ENCODE data around the gene UNC5C. TPM values are rescaled to one million over a fixed set of nuclear protein-coding genes. Genes with fewer than 3 reads are reported as not detected.

UNC5C gene
- total RNA-seq, 2 donors from 2014 or later, result not detected

- no peak for DNase-seq (ENCODE audit: low spot score in 2 of 2)
- H3K36me3 Mint-ChIP-seq, result no peaks in the 10 kb centered on the region
- H3K27ac Mint-ChIP-seq, result no peak overlapping the region
- ATAC-seq, result no peak
- H3K9me3 Mint-ChIP-seq, result no peaks in the 10 kb centered on the region
These were observed 292.5 kb downstream of the UNC5C start for GRCh38 chr4:95256108-95256835.

- no peaks in the 10 kb centered on the region for H3K36me3 Mint-ChIP-seq
- no peak for ATAC-seq
These were observed 293.2 kb downstream of the UNC5C start for GRCh38 chr4:95255396-95256107.

GRCh38 chr4:95251568-95251967, 297.2 kb downstream of the UNC5C start:
- ATAC-seq (no peak), DNase-seq (ENCODE audit: low spot score in 2 of 2) (no peak)
- H3K27ac Mint-ChIP-seq, result no peak overlapping the region

More at GRCh38 chr4:95255396-95256107, 293.2 kb downstream of the UNC5C start:
- Mint-ChIP-seq H3K9me3 (no peaks in the 10 kb centered on the region), H3K27ac (no peak overlapping the region)
- DNase-seq (ENCODE audit: low spot score in 2 of 2), result no peak

GRCh38 chr4:95250544-95251137, 298.1 kb downstream of the UNC5C start:
- no peaks in the 10 kb centered on the region for H3K36me3 Mint-ChIP-seq
- ATAC-seq (no peak), DNase-seq (ENCODE audit: low spot score in 2 of 2) (no peak)
- no peaks in the 10 kb centered on the region for H3K9me3 Mint-ChIP-seq
- no peak overlapping the region for H3K27ac Mint-ChIP-seq

More at GRCh38 chr4:95251568-95251967, 297.2 kb downstream of the UNC5C start:
- Mint-ChIP-seq H3K36me3 (no peaks in the 10 kb centered on the region), H3K9me3 (no peaks in the 10 kb centered on the region)

GRCh38 chr4:95249426-95250021, 299.2 kb downstream of the UNC5C start:
- H3K27ac Mint-ChIP-seq, result peak overlapping the region in 1 of 2 donors; percentile 71
- DNase-seq (ENCODE audit: low spot score in 2 of 2) (no peak), ATAC-seq (peak; percentile 84 to 89)
- H3K36me3 Mint-ChIP-seq, result no peaks in the 10 kb centered on the region
- H3K9me3 Mint-ChIP-seq, result no peaks in the 10 kb centered on the region

- DNase-seq (ENCODE audit: low spot score in 2 of 2) (peak in 1 of 2 donors; percentile 10), ATAC-seq (peak; percentile 86 to 87)
- H3K27ac Mint-ChIP-seq, result peak overlapping the region in 1 of 2 donors; percentile 71
- H3K9me3 Mint-ChIP-seq, result no peaks in the 10 kb centered on the region
- no peaks in the 10 kb centered on the region for H3K36me3 Mint-ChIP-seq
These were observed 299.9 kb downstream of the UNC5C start for GRCh38 chr4:95248720-95249425.

GRCh38 chr4:95243892-95244291, 304.9 kb downstream of the UNC5C start:
- Mint-ChIP-seq H3K9me3 (peaks cover 0 to under 1% of the 10 kb centered on the region in 2 donors), H3K27ac (no peak overlapping the region), H3K36me3 (no peaks in the 10 kb centered on the region)
- DNase-seq (ENCODE audit: low spot score in 2 of 2), result no peak
- ATAC-seq, result no peak

GRCh38 chr4:95238554-95238953, 310.2 kb downstream of the UNC5C start:
- no peak for DNase-seq (ENCODE audit: low spot score in 2 of 2)
- peaks cover 0 to 6% of the 10 kb centered on the region in 2 donors for H3K9me3 Mint-ChIP-seq
- no peak overlapping the region for H3K27ac Mint-ChIP-seq
- no peaks in the 10 kb centered on the region for H3K36me3 Mint-ChIP-seq
- ATAC-seq, result no peak

GRCh38 chr4:95232358-95233156, 316.2 kb downstream of the UNC5C start:
- Mint-ChIP-seq H3K36me3 (no peaks in the 10 kb centered on the region), H3K27ac (peak overlapping the region in 1 of 2 donors; percentile 11), H3K9me3 (no peaks in the 10 kb centered on the region)
- ATAC-seq, result peak in 1 of 2 donors; percentile 90
- no peak for DNase-seq (ENCODE audit: low spot score in 2 of 2)

- ATAC-seq, result no peak
- H3K9me3 Mint-ChIP-seq, result no peaks in the 10 kb centered on the region
- H3K36me3 Mint-ChIP-seq, result no peaks in the 10 kb centered on the region
These were observed 317.1 kb downstream of the UNC5C start for GRCh38 chr4:95231681-95232080.

GRCh38 chr4:95225849-95226248, 322.9 kb downstream of the UNC5C start:
- no peak for DNase-seq (ENCODE audit: low spot score in 2 of 2)
- Mint-ChIP-seq H3K9me3 (no peaks in the 10 kb centered on the region), H3K36me3 (no peaks in the 10 kb centered on the region), H3K27ac (no peak overlapping the region)
- ATAC-seq, result no peak

More at GRCh38 chr4:95231681-95232080, 317.1 kb downstream of the UNC5C start:
- DNase-seq (ENCODE audit: low spot score in 2 of 2), result no peak
- no peak overlapping the region for H3K27ac Mint-ChIP-seq

GRCh38 chr4:95224402-95224801, 324.4 kb downstream of the UNC5C start:
- H3K9me3 Mint-ChIP-seq, result no peaks in the 10 kb centered on the region

GRCh38 chr4:95220205-95221175, 328.3 kb downstream of the UNC5C start:
- Mint-ChIP-seq H3K27ac (no peak overlapping the region), H3K36me3 (no peaks in the 10 kb centered on the region), H3K9me3 (no peaks in the 10 kb centered on the region)
- ATAC-seq (no peak), DNase-seq (ENCODE audit: low spot score in 2 of 2) (no peak)

More at GRCh38 chr4:95224402-95224801, 324.4 kb downstream of the UNC5C start:
- Mint-ChIP-seq H3K27ac (no peak overlapping the region), H3K36me3 (no peaks in the 10 kb centered on the region)
- DNase-seq (ENCODE audit: low spot score in 2 of 2) (no peak), ATAC-seq (no peak)

- DNase-seq (ENCODE audit: low spot score in 2 of 2) (no peak), ATAC-seq (no peak)
- Mint-ChIP-seq H3K27ac (no peak overlapping the region), H3K9me3 (no peaks in the 10 kb centered on the region), H3K36me3 (no peaks in the 10 kb centered on the region)
These were observed 329.7 kb downstream of the UNC5C start for GRCh38 chr4:95219109-95219508.

GRCh38 chr4:95217197-95217596, 331.6 kb downstream of the UNC5C start:
- Mint-ChIP-seq H3K27ac (no peak overlapping the region), H3K36me3 (no peaks in the 10 kb centered on the region), H3K9me3 (no peaks in the 10 kb centered on the region)
- DNase-seq (ENCODE audit: low spot score in 2 of 2) (no peak), ATAC-seq (no peak)
